ENCODE data around the gene GPATCH4.
"Not testable (repeated sequence)": the region's sequence is repeated elsewhere in the genome, so short reads cannot be mapped to it uniquely, and the experiment has no call there.

GPATCH4 gene

DNA sequence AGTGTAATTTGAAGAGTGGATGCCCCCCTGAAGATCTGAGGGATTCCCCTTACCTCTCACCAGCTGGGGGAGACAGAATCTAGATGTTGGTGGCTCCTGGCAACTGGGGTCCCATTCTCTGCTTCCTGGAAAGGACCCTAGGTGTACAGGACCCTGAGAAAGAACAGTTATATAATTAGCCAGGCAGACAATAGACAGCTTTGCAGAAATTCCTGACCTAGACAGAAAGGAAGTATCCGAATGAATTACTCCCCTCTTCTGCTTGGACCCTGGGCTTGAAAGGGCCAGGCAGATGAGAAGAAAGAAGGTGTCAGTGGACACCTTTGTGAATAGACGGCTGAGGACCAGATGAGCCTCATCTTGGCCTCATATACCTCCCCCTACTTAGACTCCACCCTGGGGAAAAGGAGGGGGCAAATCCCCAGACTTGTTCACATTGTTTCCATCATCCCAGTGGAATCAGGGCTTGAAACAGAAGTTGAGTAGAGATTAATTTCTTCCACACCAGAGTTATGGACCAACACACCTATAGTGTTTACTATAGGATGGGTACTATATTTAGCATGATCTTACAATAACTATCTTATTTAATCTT, 27.1 kb downstream of the GPATCH4 start:
- no peak for DNase-seq (ENCODE audit: low read depth)

DNA sequence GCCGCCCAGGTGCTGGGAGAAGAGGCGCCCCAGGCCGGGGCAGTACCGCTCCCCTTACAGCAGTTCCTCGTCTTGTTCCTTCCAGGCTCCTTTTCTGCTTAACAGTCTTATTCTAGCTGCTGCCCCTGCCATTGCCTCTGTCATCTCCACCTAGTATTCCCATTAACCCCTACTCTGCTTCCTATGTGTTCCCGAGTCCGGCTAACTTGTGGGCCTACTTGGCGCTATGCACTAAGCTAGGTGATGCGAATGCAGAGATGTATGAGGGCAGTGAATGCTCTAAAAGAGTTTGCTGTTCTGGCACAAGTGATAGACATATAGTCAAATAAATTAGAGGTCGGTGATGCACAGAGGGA, 28.6 kb downstream of the GPATCH4 start:
- no peak for DNase-seq (ENCODE audit: low read depth)

DNA sequence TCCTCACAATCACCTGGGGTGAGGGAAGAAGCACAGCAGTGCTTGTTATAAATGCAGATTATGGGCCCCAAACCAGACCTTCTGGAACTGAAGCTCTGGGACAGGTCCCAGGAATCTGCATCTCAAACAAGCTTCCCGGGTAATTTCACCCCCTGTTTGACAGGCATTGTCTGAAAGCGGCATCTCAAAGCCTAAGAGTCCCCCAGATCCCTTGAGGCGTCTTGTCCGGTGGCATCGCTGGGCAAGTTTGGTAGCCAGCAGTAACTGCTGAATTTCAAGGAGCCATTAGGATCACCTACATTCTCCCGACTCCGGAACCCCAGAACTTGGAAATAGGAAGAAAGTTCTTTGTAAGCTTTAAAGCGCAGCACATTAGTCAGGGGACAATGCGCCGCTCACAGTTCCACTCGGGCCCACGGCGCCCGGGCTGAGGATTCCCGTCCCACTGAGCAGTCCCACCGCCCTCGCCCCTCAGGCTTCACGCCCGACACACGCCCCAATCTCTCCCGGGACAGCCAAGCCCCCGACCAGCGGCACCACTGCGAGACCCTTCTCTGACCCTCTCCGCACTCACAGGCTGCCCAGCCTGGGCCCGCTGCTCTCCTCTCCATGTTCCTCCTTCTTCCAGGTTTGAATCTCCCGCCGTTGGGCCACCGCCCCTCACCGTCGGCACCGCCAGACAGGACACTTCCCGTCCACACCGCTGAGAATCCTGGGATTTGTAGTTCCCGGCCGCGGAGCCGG, 29.2 kb downstream of the GPATCH4 start, which contains the start of gene IQGAP3:
TSS of gene IQGAP3 (minus strand) at position 647 of the 744 bp plus-strand sequence. CDS start at position 611, 36 bp downstream.
- DNase-seq (ENCODE audit: low read depth), result peak; percentile 64

DNA sequence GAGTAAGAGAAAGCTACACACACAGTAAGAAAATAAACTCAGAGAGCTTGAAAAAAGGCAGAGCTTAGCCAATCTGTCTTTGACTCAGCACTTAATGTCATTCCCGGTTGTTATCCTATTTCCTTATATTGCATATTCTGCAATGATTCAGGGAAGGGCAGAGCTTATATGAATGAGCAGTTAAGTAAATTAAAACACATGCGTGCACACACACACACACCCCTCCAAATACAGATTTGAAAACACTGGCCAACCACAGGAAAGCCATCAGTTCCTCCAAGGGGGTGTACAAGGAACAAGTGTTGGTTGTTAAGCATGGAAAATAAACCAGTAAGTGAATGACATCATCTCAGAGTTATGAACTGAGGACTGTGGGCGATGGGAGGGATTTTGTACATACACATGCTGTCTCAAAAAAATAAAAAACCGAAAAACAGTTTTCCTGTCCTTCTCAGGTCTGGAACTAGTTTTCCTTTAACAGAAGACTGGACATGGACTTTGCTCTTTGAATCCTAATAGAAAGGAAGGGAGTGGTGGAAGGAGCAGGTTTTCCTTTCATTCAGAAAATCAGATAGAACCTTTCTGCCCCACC, 29.9 kb downstream of the GPATCH4 start:
- DNase-seq (ENCODE audit: low read depth), result no peak

DNA sequence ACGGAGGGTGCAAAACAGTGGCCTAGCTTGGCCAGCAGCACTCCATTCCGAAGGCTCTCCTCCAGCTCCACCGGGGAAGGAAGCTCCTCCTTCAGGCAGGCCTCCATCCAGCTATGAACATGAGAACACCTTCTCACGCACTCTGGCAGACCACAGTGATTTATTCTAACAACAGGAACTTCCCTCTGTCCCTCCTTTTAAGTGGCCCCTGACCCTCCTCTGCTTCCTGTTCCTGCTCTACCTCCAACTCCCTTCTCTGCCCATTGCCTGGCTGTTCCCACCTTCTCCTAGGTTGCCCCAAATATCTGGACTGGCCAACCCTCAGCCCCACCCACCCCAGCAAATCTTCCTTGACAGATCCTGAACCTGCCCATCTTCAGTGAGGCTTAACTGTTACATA, 34.8 kb downstream of the GPATCH4 start:
- DNase-seq (ENCODE audit: low read depth), result no peak

DNA sequence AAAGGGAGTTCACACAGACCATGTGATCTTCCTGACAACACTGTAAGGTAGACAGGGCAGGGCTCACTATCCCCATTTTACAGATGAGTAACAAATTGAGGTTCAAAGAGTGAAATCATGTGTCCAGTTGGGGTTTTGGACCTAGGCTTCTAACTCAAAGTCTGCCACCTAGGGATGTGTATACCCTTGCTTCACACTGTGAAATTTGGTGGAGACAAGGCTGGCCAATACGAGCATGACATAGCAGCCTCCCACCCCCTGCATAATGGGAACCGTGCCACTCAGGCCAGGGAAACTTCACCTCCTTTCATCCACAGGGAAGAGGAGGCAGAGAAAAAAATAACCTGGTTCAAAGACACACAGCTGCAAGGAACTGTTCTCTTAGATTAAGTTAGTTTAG, 35.8 kb downstream of the GPATCH4 start:
- no peak for DNase-seq (ENCODE audit: low read depth)

DNA sequence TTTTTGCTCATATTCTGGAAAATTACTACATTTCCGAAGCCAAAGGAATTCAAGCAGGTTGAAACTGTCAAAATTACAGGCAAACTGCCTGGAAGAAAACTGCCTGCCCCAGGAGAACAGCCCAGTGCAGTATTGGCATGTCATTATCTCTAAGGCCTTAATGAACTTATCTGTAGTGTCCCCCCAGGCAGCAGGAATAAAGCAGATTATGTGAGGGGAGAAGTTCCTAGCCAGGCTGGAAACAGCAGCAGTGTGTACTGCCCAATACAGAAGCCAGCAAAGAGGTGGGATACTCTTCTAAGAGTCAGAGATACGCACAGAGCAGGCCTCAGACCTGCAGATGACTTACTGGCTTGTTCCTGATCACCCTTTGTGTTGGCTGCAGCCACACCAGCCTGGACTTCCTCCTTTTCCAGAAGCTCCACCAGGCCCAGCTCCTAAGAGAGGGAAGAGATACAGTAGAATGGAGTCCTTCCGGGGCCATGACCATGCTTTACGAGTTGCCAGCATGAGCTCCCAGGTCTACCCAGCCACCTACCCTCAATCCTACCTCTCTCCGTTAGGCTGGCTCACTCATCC, 40.6 kb downstream of the GPATCH4 start:
- DNase-seq (ENCODE audit: low read depth), result no peak

DNA sequence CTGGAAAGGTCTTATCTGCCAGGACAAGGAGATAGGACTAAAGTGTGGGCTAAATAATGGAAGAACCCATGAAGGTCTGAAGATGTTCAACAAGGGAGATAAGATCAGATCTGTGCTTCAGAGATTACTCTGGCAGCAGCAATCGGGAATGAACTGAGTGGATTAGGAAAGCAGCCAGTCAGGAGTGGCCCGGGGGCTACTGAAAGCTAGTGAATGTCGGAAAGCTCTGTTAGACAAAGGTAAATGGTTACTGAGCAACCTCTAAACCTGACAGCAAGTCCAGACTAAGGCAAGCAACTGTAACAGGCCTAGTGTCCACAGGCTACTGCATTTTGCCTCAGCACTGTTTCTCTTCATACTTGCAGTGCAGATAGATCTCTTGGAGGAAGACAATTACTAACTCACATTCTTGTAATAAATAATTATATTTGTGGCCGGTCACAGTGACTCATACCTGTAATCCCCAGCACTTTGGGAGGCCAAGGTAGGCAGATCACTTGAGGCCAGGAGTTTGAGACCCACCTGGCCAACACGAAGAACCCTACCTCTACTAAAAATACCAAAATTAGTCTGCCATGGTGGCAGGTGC, 41.4 kb downstream of the GPATCH4 start:
- DNase-seq (ENCODE audit: low read depth), result no peak

DNA sequence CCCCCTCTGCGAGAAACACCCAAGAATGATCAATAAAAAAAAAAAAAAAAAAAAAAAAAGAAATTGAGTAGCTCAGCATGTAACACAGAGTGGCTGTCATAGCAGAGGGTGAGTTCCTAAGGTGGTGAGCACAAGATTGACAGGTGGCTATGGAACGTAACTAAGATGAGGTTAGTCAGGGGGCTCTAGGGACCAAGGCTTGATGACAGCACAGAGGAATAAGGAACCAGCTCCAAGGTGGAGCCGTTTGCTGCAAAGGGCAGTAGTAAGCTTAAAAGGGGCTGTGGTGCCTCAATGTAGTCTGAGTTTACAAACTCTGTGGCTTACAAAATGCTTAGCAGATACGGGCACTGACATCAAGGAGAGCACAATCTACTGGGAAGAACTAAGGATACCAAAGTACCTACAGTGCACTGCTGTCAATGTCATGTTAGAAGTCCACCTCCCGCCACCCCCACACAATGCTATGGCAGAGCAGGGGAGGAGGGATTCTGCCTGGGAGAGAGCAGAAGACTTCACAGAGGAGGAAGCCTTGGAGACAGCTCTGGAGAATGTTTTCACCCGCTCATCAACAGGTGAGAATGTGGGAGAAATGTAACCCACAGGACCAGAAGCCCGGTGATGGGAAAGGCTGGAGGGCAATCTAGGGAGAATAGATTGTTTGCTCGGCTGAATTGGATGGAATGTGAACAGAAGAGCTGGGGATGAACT, 42.0 kb downstream of the GPATCH4 start:
- DNase-seq (ENCODE audit: low read depth), result no peak

DNA sequence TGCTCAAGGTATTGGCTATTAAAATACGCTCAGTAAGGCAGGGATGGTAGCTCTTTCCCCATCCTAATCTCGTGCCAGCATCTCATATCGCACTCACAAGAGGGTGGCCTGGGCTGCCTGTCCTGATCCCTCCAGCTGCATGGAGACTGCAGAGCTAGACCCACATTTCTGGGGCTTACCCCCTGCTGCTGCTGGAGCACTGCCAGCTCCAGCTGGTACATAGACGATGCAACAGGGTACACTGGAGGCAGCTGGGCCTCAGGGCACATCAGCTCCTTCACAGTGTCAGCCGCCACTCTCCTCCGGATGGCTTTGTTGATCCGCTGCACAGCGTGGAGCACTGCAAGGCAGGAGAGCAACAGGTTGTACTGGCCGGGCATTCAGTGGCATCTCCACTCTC, 44.9 kb downstream of the GPATCH4 start:
- DNase-seq (ENCODE audit: low read depth), result no peak

DNA sequence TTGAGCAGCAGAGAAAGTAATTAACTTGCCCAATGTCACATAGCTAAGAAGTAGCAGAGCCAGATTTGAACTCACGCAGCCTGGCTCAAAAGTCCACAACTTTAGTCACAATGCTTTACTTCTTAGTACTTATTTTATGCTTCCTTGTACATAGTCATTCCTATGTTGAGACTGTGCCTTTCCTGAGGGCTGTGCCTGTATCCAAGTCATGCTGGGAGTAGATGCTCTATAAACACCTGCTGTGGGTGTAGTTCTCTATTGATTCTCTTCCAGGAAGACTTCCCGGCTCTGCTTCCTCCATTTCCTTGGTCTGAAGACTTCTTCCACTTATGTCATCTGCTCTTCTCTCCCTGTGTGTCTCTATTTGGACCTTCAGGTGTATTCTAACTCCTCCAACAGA, 45.6 kb downstream of the GPATCH4 start:
- DNase-seq (ENCODE audit: low read depth), result no peak

DNA sequence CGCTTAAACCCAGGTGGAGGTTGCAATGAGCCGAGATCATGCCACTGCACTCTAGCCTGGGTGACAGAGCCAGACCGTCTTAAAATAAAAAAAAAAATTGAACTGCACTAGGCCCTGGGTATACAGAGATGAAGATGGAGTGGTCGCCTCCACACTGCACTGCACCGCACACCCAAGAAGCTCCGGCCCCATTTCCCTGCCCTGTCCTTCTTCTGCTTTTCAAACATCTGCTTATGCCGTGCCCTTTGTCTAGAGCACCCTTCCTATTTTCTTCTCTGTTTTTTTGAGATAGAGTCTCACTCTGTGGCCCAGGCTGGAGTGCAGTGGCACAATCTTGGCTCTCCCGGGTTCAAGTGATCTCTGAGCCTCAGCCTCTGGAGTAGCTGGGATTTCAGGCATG, 46.3 kb downstream of the GPATCH4 start:
- DNase-seq (ENCODE audit: low read depth), result no peak

DNA sequence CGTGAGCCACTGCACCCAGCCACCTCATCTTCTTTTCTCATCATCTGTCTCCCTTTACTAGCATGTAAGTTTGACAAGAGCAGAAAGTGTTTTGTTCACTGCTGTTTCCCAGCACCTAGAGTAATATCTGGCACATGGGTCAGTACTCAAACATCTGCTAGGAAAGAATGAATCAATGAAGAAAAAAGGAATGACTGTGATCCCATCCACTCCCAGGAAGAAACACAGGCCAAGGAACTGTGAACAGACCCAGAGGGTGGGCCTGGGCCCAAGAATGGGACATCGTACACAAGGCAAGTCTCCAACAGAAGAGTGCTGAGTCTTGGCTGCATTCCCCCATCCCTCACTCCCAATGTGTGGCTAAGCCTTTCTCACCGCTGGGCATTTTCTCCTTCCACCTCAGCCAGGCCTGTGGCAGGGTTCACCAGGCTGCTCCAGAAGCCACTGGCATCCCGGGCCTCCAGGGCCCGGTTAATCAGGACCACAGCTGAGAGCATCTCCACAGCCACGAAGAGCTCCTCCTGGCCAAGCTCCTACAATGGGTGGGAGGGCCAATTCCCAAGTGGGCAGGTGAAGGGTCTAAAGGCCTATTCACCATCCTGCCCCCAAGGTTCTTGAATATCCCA, 47.3 kb downstream of the GPATCH4 start:
- no peak for DNase-seq (ENCODE audit: low read depth)

DNA sequence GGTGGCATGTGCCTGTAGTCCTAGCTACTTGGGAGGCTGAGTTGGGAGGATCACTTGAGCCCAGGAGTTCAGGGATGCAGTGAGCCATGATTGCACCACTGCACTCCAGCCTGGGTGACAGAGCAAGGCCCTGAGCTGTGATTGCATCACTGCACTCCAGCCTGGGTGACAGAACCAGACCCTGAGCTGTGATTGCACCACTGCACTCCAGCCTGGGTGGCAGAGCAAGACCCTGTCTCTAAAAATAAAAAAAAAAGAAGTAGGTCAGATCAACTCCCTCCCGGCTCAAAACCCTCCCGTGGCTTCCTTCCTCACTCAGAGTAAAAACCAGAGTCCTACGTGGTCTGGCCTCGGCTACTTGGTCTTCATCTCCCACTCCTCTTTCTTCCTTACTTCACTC, 48.3 kb downstream of the GPATCH4 start:
- DNase-seq (ENCODE audit: low read depth), result not testable (repeated sequence)

DNA sequence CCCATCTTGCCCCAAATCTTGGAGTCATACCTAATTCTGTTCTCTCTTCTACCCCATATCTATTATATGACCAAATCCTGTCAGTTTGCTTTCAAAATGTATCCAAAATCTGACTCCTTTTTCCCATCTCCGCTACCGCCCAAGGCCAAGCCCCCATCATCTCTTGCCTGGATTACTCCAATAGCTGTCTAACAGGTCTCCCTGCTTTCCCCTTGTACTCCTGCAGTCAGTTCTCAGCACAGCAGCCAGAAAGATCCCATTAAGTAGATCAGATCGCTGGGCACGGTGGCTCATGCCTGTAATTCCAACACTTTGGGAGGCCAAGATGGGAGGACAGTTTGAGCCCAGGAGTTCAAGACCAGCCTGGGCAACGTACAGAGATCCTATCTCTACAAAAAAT, 48.8 kb downstream of the GPATCH4 start:
- no peak for DNase-seq (ENCODE audit: low read depth)

DNA sequence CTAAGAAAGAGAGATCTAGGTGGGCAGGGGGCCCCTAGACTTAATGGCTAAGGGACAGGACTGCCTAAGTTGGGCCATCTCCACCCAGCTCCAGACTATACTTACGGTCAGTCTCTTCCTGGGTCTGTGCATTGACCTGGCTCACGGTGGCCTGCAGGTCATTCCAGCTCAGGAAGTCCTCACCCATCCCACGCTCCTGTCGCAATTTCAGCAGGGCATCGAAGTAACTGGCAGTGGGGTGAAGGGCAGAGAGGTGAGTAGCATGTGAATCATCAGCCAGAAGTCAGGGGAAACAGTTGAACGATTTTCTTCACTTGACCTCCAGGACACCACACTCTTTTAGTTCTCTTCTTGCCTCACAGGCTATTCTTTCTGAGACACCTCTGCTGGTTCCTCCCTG, 49.4 kb downstream of the GPATCH4 start:
- DNase-seq (ENCODE audit: low read depth), result no peak

DNA sequence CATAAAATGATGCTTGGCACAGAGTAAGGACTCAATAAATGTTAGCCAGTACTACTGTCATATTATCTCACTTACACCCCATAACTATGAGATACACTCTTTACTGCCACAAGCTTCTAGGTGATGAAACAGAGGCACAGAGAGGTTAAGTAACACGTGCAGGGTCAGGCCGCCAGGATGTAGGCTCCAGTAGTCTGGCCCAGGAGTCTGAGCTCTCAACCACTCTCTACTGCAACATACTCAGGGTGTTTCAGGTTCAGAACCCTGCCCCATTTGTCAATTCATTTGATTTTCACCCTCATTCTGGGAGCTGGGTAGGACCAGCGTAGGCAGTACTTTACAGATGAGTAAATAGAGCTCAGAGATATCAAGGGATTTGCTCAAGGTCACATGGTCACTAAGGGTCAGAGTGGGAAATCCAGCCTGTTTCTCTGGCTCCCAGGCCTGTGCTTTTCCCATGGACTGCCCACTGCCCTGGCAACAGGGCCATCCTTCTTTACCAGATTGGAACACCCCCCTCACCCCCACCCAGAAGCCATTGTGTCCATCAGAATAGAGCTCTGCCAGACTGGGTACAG, 50.1 kb downstream of the GPATCH4 start:
- no peak for DNase-seq (ENCODE audit: low read depth)

DNA sequence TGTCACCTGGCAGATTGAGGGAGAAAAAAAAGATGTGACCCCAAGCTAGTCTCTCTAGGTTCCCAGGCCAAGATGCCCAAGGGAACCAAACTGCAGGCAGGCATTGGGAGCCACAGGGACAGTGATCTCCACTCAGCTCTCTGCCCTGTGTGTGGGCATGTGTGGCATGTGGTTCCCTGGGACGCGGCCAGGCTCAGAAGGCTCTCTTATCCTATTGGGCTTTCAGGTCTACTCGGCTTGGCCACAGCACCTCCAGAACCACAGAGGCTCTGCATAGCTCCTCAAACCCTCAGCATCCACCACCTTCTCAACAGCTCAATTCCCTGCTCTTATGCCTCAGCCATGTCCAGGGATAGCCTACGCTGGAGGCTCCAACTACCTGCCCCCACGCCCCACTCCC, 50.9 kb downstream of the GPATCH4 start:
- DNase-seq (ENCODE audit: low read depth), result no peak

DNA sequence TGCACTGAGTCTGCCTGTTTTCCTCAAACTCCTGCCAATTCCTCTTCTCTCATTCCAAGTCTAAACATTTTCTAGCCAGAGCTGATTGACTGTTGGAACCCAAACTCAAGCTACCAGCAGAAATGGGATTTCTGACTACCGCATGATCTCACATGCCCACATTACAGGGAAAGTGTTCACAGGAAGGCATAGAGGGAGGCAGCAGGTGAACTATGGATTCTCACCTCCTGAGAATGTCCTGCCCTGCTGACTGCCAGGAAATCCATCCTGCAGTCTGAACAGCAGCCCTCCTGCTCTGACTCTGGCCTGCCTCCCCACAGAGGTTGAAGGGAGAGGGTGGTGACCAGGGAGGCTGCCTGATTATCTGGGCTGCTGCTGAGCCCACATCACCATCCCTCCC, 51.4 kb downstream of the GPATCH4 start:
- DNase-seq (ENCODE audit: low read depth), result no peak

DNA sequence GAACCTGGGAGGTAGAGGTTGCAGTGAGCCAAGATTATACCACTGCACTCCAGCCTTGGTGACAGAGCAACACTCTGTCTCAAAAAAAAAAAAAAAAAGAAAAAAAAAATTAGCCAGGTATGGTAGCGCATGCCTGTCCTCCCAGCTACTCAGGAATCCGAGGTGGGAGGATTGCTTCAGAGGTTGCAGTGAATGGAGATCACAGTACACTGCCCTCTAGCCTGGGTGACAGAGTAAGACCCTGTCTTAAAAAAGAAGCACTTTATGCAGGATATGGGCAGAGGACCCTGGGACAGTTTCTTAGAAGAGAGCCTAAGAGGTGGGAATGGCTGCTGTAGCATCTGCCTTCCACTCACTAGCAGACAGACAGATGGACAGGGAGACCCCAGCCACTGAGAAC, 51.9 kb downstream of the GPATCH4 start:
- DNase-seq (ENCODE audit: low read depth), result no peak

DNA sequence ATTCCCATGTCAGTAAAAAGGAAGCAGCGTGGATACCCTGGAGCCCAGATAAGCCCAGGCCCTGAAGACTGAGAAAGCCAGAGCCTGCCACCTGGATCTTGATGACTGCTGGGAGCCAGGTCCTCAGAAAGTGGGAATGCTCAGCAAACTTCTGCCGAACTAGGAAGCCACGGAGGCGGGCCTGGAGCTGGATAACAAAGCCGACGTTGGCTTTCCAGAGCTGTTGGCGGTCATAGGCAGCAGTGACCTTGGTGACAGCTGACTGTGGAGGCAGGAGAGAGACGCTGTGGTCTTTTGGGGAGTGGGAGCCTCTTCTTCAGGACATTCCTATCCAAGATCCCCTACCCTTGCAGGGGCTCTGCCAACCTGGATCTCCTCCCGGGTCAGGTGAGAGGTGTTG, 53.3 kb downstream of the GPATCH4 start:
- DNase-seq (ENCODE audit: low read depth), result no peak

Measured in T-helper 22 cell (primary cell).